ENCODE measurements around the gene LRBA. TPM values are rescaled to one million over a fixed set of nuclear protein-coding genes. Genes with fewer than 3 reads are reported as not detected.

Gene LRBA
- polyA plus RNA-seq, 3 donors, result 6.4 to 12.9 (median 10.3) TPM

- WGBS, 3 donors, result 84 to 89% (median 88%) methylated on average over 3 of the region's 3 CpGs
- H3K27ac ChIP-seq (ENCODE audit: low read depth, low read length), result no peak overlapping the region
Observed at GRCh38 chr4:150327262-150327780, 687.8 kb downstream of the LRBA start.

DNA sequence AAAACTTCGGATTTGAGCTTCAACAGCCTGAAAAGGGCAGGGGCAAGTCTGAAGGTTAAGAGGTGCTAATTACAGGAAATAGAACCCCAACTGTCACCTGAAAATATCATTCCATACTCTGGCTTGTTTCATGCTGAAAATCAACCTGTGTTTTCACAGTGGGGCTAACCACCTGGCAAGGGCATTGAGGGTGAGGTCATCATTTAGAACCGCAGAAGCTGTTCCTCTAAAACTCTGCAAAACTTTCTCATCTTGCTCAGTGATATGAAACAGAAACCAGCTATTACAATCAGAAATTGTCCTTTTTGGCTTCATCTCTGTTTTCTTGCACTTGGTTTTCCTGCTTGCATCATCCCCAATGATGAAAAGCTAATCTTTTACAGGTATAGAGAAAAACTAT is 689.2 kb downstream of the LRBA start:
- WGBS, 3 donors, result 80 to 98% (median 88%) methylated on average over 2 of the region's 2 CpGs
- no peak overlapping the region for H3K27ac ChIP-seq (ENCODE audit: low read depth, low read length)

DNA sequence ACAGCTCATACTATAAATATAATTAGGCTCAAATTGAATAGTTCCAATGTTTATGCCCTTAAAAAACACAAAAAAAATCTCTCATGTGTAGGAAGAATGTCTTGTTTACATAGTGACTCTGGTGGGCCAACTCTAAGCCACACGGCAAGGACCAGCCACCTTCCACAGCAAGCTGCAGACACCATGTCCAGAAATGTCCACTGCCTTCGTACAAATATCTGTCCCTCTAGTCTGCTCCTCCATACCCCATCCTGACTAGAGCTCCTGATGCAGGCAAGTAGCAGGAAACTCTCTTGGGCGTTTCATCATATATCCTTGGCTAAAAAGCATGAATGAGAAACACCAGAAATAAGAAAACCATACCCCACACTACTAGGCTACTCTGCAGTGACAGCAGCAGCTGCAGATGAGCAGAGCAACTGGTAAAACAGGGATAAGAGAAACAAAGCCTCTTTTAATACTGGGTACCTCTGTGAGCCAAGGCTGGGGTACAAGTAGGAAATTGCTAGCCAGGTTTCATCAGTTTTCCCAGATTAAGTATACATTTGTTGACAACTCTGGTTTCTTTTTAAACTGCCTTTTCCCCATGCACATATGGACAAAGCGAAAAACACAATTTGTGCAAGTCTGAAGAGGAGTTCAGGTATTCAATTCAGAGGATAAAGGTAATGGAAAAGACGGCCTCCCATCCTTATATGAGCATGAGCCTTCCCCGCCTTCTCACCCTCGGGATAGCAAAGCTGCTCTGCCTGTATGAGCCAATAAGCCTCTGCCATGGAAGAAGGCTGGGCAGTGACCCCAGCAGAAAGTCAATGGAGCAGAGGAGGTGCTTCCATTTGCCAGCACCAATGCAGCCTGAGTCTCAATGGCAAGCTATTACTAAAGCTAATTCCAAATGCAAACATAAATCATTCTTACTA is 691.4 kb downstream of the LRBA start:
- H3K27ac ChIP-seq (ENCODE audit: low read depth, low read length), result no peak overlapping the region
- 83 to 89% (median 88%) methylated on average over 7 of the region's 7 CpGs for WGBS, 3 donors

- H3K27ac ChIP-seq (ENCODE audit: low read depth, low read length), result no peak overlapping the region
- WGBS, 3 donors, result 93 to 95% (median 94%) methylated on average over 4 of the region's 4 CpGs
Observed at GRCh38 chr4:150322646-150323045, 692.4 kb downstream of the LRBA start.

DNA sequence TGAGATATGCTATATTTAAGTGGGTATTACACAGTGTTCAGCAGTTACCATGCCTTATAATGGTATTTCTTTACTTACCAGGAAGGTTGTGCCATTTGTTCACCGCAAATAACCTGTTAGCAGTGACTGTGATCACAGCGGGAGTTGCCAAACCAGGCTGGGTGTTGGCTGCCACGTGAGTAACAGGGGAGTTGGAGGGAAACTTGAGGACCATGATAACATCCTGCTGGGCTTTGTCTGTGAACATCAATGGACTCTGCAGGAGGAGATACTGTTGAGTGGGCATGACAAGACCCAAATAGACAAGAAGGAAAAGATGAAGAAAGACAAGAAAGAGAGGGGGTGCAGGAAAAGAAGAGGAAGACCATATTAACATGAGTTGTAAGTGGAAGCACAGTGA is 694.0 kb downstream of the LRBA start:
- H3K27ac ChIP-seq (ENCODE audit: low read depth, low read length), result no peak overlapping the region
- 78 to 85% (median 81%) methylated on average over 3 of the region's 3 CpGs for WGBS, 3 donors

DNA sequence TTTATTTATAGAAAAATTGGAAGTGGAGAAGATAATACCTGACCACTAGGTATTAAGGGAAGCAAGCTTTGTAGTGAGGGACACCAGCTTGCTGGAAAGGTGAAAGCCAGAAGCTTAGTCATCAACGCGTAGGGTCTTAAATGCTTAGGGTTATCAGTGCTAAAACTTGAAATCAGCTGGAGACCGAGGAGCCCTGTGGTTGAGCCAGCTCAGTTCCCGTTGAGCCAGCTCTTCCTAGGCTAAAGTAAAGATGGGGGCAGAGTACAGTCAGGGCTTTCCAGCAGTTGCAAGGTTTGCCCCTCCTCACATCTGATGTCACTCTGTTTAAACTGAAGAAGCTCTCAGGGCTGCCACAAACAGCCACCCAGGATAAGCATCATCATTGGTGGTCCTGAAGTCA is 696.1 kb downstream of the LRBA start:
- H3K27ac ChIP-seq (ENCODE audit: low read depth, low read length), result no peak overlapping the region
- 80 to 91% (median 85%) methylated on average over 4 of the region's 4 CpGs for WGBS, 3 donors

GRCh38 chr4:150318527-150318926 is 696.6 kb downstream of the LRBA start:
- H3K27ac ChIP-seq (ENCODE audit: low read depth, low read length), result no peak overlapping the region
- WGBS, 3 donors, result 48 to 50% (median 50%) methylated on average over 2 of the region's 2 CpGs

- no peak overlapping the region for H3K27ac ChIP-seq (ENCODE audit: low read depth, low read length)
- WGBS, 3 donors, result 69 to 73% (median 71%) methylated on average over 6 of the region's 6 CpGs
Observed at GRCh38 chr4:150316332-150317205, 698.5 kb downstream of the LRBA start.

- 68 to 98% (median 96%) methylated on average over 2 of the region's 2 CpGs for WGBS, 3 donors
- H3K27ac ChIP-seq (ENCODE audit: low read depth, low read length), result no peak overlapping the region
Observed at GRCh38 chr4:150315691-150316090, 699.4 kb downstream of the LRBA start.

- WGBS, 3 donors, result 66 to 90% (median 86%) methylated on average over 8 of the region's 8 CpGs
- H3K27ac ChIP-seq (ENCODE audit: low read depth, low read length), result no peak overlapping the region
Observed at GRCh38 chr4:150315175-150315574, 699.9 kb downstream of the LRBA start.

- WGBS, 3 donors, result 70 to 99% (median 91%) methylated on average over 1 of the region's 1 CpG
- H3K27ac ChIP-seq (ENCODE audit: low read depth, low read length), result no peak overlapping the region
Observed at GRCh38 chr4:150314031-150314430, 701.1 kb downstream of the LRBA start.

- 80 to 91% (median 80%) methylated on average over 4 of the region's 4 CpGs for WGBS, 3 donors
- H3K27ac ChIP-seq (ENCODE audit: low read depth, low read length), result no peak overlapping the region
Observed at GRCh38 chr4:150310159-150310895, 704.8 kb downstream of the LRBA start.

DNA sequence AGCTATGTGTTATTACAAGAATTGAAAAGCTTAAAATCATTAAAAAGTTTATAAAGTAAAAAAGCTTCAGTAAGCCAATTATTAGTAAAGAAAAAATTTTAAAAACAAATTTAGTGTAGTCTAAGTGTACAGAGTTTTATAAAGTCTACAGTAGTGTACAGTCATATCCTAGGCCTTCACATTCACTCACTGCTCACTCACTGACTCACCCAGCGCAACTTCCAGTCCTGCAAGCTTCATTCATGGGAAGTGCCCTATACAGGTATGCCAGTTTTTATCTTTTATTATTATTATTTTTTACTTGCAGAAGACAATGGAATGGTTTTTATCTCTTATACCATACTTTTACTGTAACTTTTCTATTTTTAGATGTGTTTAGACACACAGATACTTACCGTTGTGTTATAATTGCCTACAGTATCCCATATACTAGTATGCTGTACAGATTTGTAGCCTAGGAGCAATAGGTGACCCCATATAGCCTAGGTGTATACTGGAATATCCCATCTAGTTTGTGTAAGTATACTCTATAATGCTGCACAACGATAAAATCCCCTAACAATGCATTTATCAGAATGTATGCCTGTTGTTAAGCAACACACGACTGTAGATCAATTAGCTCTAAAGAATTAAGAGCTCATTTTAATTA is 706.1 kb downstream of the LRBA start:
- H3K27ac ChIP-seq (ENCODE audit: low read depth, low read length), result no peak overlapping the region
- WGBS, 3 donors, result 95 to 99% (median 95%) methylated on average over 4 of the region's 4 CpGs

DNA sequence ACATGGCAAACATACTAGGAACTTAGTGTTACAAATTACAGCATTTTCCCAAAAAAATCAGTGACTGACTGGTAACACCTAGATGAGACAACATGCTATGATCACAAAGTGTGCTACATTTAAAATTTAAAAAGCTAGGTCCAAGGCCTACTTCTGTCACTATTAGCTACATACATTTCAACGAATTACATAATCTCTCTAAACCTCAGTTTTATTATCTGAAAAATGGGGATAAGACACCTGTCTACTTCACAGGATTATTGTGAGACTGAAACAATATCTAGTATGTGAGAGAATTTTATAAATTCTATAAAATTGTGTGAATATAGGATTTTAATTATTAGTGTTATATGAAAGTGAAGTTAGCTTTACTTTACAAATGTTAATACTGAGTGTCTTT is 708.4 kb downstream of the LRBA start:
- H3K27ac ChIP-seq (ENCODE audit: low read depth, low read length), result no peak overlapping the region
- 50 to 94% (median 91%) methylated on average over 1 of the region's 1 CpG for WGBS, 3 donors

DNA sequence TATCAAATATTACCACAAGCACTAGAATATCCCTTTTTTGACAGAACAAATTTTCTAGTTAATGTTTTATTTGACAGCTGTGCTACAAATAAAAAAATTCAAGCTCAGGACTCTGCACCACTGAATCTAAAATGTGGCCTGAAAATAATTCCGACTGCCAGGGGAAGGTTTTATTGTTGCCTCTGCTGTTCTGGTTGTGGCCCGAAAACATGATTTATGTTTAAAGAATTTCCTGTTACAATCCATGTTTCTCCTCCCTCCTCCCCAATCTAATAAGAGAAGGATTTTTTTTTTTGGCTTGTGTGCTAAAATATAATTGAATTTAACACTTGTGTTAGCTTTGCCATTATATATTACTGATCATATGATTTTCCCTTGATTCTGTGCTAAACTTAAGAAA is 709.1 kb downstream of the LRBA start:
- H3K27ac ChIP-seq (ENCODE audit: low read depth, low read length), result no peak overlapping the region
- WGBS, 3 donors, result 46 to 63% (median 47%) methylated on average over 2 of the region's 2 CpGs

GRCh38 chr4:150302553-150302952 is 712.5 kb downstream of the LRBA start:
- 50 to 72% (median 53%) methylated on average over 4 of the region's 4 CpGs for WGBS, 3 donors
- no peak overlapping the region for H3K27ac ChIP-seq (ENCODE audit: low read depth, low read length)

DNA sequence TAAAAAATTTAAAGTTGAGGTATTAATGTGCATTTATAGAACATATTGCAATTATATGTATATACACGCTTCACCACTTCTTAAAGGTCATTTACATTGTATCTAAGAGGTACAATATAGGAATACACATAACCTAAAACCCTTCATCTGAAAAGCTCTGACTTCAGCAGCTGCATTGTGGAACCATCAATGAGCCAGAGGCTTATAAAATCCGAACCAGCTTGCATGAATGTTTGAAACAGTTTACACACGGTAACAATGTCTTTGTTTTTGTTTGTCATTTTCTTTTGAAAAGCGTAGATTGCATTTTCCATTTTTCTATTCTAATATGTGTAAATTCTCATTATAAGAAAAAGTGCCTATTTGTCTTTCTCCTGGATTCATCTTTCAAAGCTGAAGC is 715.3 kb downstream of the LRBA start:
- H3K27ac ChIP-seq (ENCODE audit: low read depth, low read length), result no peak overlapping the region
- WGBS, 3 donors, result 94 to 97% (median 95%) methylated on average over 4 of the region's 4 CpGs

- WGBS, 3 donors, result 94 to 98% (median 98%) methylated on average over 1 of the region's 1 CpG
- no peak overlapping the region for H3K27ac ChIP-seq (ENCODE audit: low read depth, low read length)
Observed at GRCh38 chr4:150297861-150298474, 717.1 kb downstream of the LRBA start.
